HG03135 (cell line): ENCODE results near the gene INIP.
"Not testable (repeated sequence)": the region's sequence is repeated elsewhere in the genome, so short reads cannot be mapped to it uniquely, and the experiment has no call there.

Source experiments
- ATAC-seq: cut with Tn5 transposase; IDR thresholded peaks from one replicate; pipeline ENCODE4 v1.9.1; 2021; ENCODE audit warnings: mild to moderate bottlenecking, moderate library complexity; ENCODE audit not compliant: unreplicated experiment

INIP gene

GRCh38 chr9:112677040-112677439 is 40.9 kb downstream of the INIP start:
- no peak for ATAC-seq

GRCh38 chr9:112673221-112673620 is 44.7 kb downstream of the INIP start:
- ATAC-seq, result not testable (repeated sequence)

GRCh38 chr9:112670991-112671625 is 46.8 kb downstream of the INIP start:
- no peak for ATAC-seq

GRCh38 chr9:112669326-112669725 is 48.6 kb downstream of the INIP start:
- no peak for ATAC-seq

- ATAC-seq, result no peak
Observed at GRCh38 chr9:112665347-112665746, 52.6 kb downstream of the INIP start.

GRCh38 chr9:112664531-112664930 is 53.4 kb downstream of the INIP start:
- no peak for ATAC-seq

GRCh38 chr9:112663681-112664080 is 54.2 kb downstream of the INIP start:
- no peak for ATAC-seq

GRCh38 chr9:112659906-112660305 is 58.0 kb downstream of the INIP start:
- ATAC-seq, result no peak

GRCh38 chr9:112655668-112656067 is 62.2 kb downstream of the INIP start:
- no peak for ATAC-seq

- no peak for ATAC-seq
Observed at GRCh38 chr9:112654282-112654681, 63.6 kb downstream of the INIP start.

GRCh38 chr9:112648624-112649023 is 69.3 kb downstream of the INIP start:
- ATAC-seq, result no peak

GRCh38 chr9:112647596-112647995 is 70.3 kb downstream of the INIP start:
- no peak for ATAC-seq

- no peak for ATAC-seq
Observed at GRCh38 chr9:112642126-112642525, 75.8 kb downstream of the INIP start.

GRCh38 chr9:112640311-112640710 is 77.6 kb downstream of the INIP start:
- ATAC-seq, result no peak
